Measurements from ENCODE around the gene KRT16.
A peak's percentile ranks its signal among the peaks of the same experiment; 100 is the strongest.
"Not testable (repeated sequence)": the region's sequence is repeated elsewhere in the genome, so short reads cannot be mapped to it uniquely, and the experiment has no call there.

The KRT16 gene

GRCh38 chr17:41612376-41613160, at the start of gene KRT16:
KRT16 (minus strand) TSS chr17:41612767; CDS start chr17:41612688, 79 bp downstream.
- not testable (repeated sequence) for DNase-seq (ENCODE audit: low read depth)

GRCh38 chr17:41660221-41660711, 47.7 kb upstream of the KRT16 start:
- no peak for DNase-seq (ENCODE audit: low read depth)

- DNase-seq (ENCODE audit: low read depth): no peak
Measured at GRCh38 chr17:41659427-41660212, 47.1 kb upstream of the KRT16 start.

- DNase-seq (ENCODE audit: low read depth): no peak
Measured at GRCh38 chr17:41658846-41659245, 46.3 kb upstream of the KRT16 start.

- DNase-seq (ENCODE audit: low read depth): no peak
Measured at GRCh38 chr17:41657936-41658335, 45.4 kb upstream of the KRT16 start.

GRCh38 chr17:41657176-41657754, 44.7 kb upstream of the KRT16 start:
- DNase-seq (ENCODE audit: low read depth): no peak

GRCh38 chr17:41656249-41657023, 43.9 kb upstream of the KRT16 start:
- DNase-seq (ENCODE audit: low read depth): no peak

- no peak for DNase-seq (ENCODE audit: low read depth)
Measured at GRCh38 chr17:41655611-41656111, 43.1 kb upstream of the KRT16 start.

GRCh38 chr17:41654678-41655607, 42.4 kb upstream of the KRT16 start:
- no peak for DNase-seq (ENCODE audit: low read depth)

GRCh38 chr17:41653892-41654677, 41.5 kb upstream of the KRT16 start:
- no peak for DNase-seq (ENCODE audit: low read depth)

- DNase-seq (ENCODE audit: low read depth): no peak
Measured at GRCh38 chr17:41653421-41653820, 40.9 kb upstream of the KRT16 start.

- DNase-seq (ENCODE audit: low read depth): no peak
Measured at GRCh38 chr17:41652461-41652970, 39.9 kb upstream of the KRT16 start.

- no peak for DNase-seq (ENCODE audit: low read depth)
Measured at GRCh38 chr17:41651625-41652460, 39.3 kb upstream of the KRT16 start.

GRCh38 chr17:41650794-41651624, 38.4 kb upstream of the KRT16 start:
- DNase-seq (ENCODE audit: low read depth): no peak

GRCh38 chr17:41649923-41650519, 37.5 kb upstream of the KRT16 start:
- no peak for DNase-seq (ENCODE audit: low read depth)

- DNase-seq (ENCODE audit: low read depth): peak; percentile 76
Measured at GRCh38 chr17:41648411-41649195, 36.0 kb upstream of the KRT16 start.

Measured in stimulated activated CD8-positive, alpha-beta memory T cell treated with anti-CD3 and anti-CD28 coated beads, Interleukin-12 subunit alpha, Interleukin-12 subunit beta, amount 100 ng/mL, for 1 hour (primary cell).